A673 (cell line): ENCODE measurements around the gene CMPK2.

Experiments
- EZH2 ChIP-seq: fragments of 200-600 bp; sonication (generic); IDR thresholded peaks from 2 replicates; pipeline ENCODE4 v1.6.1; 2017; ENCODE audit warnings: borderline replicate concordance, low read depth, mild to moderate bottlenecking, mixed read lengths, antibody characterized with exemption, low read length; ENCODE audit not compliant: poor library complexity, severe bottlenecking
- TF ChIP-seq, protein P1 (sequence below): fragments of 300-800, 200-600 bp; sonication (generic); conservative IDR thresholded peaks from 2 replicates; pipeline ENCODE4 v1.5.1; 2017; ENCODE audit warnings: low read depth, mild to moderate bottlenecking, antibody characterized with exemption, low read length, moderate library complexity, mixed read lengths

- TF ChIP-seq, protein P1, sequence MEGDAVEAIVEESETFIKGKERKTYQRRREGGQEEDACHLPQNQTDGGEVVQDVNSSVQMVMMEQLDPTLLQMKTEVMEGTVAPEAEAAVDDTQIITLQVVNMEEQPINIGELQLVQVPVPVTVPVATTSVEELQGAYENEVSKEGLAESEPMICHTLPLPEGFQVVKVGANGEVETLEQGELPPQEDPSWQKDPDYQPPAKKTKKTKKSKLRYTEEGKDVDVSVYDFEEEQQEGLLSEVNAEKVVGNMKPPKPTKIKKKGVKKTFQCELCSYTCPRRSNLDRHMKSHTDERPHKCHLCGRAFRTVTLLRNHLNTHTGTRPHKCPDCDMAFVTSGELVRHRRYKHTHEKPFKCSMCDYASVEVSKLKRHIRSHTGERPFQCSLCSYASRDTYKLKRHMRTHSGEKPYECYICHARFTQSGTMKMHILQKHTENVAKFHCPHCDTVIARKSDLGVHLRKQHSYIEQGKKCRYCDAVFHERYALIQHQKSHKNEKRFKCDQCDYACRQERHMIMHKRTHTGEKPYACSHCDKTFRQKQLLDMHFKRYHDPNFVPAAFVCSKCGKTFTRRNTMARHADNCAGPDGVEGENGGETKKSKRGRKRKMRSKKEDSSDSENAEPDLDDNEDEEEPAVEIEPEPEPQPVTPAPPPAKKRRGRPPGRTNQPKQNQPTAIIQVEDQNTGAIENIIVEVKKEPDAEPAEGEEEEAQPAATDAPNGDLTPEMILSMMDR = no peak
- TF ChIP-seq EZH2 = no peak
Observed at GRCh38 chr2:6913415-6914157, 47.9 kb upstream of the CMPK2 start.
